Uterus (tissue), 2 donors: ENCODE data around the gene NAE1.

Experiments used
- CTCF ChIP-seq, 4 experiments: fragments of 200-600 bp in 2 of 4; fragments of 450-650 bp in 2 of 4; sonication (generic) in 2 of 4; IDR thresholded peaks; one replicate each; pipeline ENCODE4 v1.5.1; 2016 to 2019; ENCODE audit warnings: antibody characterized with exemption in 4 of 4, mild to moderate bottlenecking in 2 of 4, moderate library complexity in 1 of 4
- POLR2A ChIP-seq, 2 donors: fragments of 450-650 bp; IDR thresholded peaks; one replicate each; pipeline ENCODE4 v1.6.1; 2016; ENCODE audit warnings: antibody characterized with exemption in 2 of 2, mild to moderate bottlenecking in 1 of 2, moderate library complexity in 1 of 2

GRCh38 chr16:66776457-66776856 lies 54.3 kb downstream of the NAE1 start:
- TF ChIP-seq CTCF (IDR thresholded peaks at IDR 0.05) (no peak), POLR2A (IDR thresholded peaks at IDR 0.05) (no peak)
